Urinary bladder (tissue), 4 donors: ENCODE data around the gene HTT. TPM values are rescaled to one million over a fixed set of nuclear protein-coding genes. Genes with fewer than 3 reads are reported as not detected.
A peak's percentile ranks its signal among the peaks of the same experiment; 100 is the strongest.

ENCODE experiments used
- DNase-seq: peaks from one replicate; pipeline ENCODE4 v3.0.0-alpha.2; 2015; ENCODE audit errors: extremely low spot score
- H3K27ac ChIP-seq: one replicate; pipeline ENCODE4 v1.5.1; 2013; ENCODE audit warnings: low read depth, mild to moderate bottlenecking, moderate library complexity
- H3K36me3 ChIP-seq: one replicate; pipeline ENCODE4 v1.6.1; 2013; ENCODE audit warnings: mild to moderate bottlenecking, moderate library complexity; ENCODE audit not compliant: insufficient read depth
- H3K4me1 ChIP-seq: one replicate; pipeline ENCODE4 v1.6.1; 2013; ENCODE audit warnings: mild to moderate bottlenecking, moderate library complexity; ENCODE audit not compliant: insufficient read depth
- H3K4me3 ChIP-seq: one replicate; pipeline ENCODE4 v1.5.1; 2013; ENCODE audit warnings: low read depth, low read length
- WGBS: extraction: QIAGEN DNeasy Blood & Tissue Kit; methylation state at CpG from one replicate; pipeline ENCODE4 v1.1.7; 2013; 5-methylcytosine and 5-hydroxymethylcytosine counted together
- polyA plus RNA-seq: library from polyadenylated mRNA; stranded (reverse); fragments of 200-250 nt; gene quantifications from one replicate; pipeline ENCODE4 v1.2.3, GENCODE V29; 2013
- total RNA-seq: library from RNA; depleted of rRNA; stranded (reverse); fragments of >200 nt; gene quantifications from one replicate; pipeline ENCODE4 v1.2.3, GENCODE V29; 2014
- donor health status: healthy with polysubstance abuse.
- donor health status: healthy.

Gene HTT
- total and polyA plus RNA-seq, 2 donors: 14.7 to 80.4 TPM

- no peaks in the 10 kb centered on the region for H3K4me1 ChIP-seq
- H3K4me3 ChIP-seq: no peak overlapping the region
- 46% methylated on average over 4 of the region's 4 CpGs for WGBS
- no peak for DNase-seq
- H3K36me3 ChIP-seq: peaks cover 5% of the 10 kb centered on the region
- H3K27ac ChIP-seq: no peak overlapping the region
Measured at GRCh38 chr4:3112201-3112600, 37.7 kb downstream of the HTT start.

GRCh38 chr4:3112609-3113469, 38.4 kb downstream of the HTT start:
- peaks cover 5% of the 10 kb centered on the region for H3K36me3 ChIP-seq
- 76% methylated on average over 5 of the region's 5 CpGs for WGBS
- H3K27ac ChIP-seq: no peak overlapping the region
- no peak for DNase-seq
- no peak overlapping the region for H3K4me3 ChIP-seq
- H3K4me1 ChIP-seq: no peaks in the 10 kb centered on the region

GRCh38 chr4:3114377-3114776, 39.9 kb downstream of the HTT start:
- Histone ChIP-seq H3K4me3 (no peak overlapping the region), H3K4me1 (no peaks in the 10 kb centered on the region), H3K36me3 (peaks cover 5% of the 10 kb centered on the region), H3K27ac (no peak overlapping the region)
- no peak for DNase-seq
- 95% methylated on average over 6 of the region's 6 CpGs for whole genome bisulfite sequencing

- Histone ChIP-seq H3K4me1 (no peaks in the 10 kb centered on the region), H3K27ac (no peak overlapping the region), H3K4me3 (no peak overlapping the region), H3K36me3 (peaks cover 4% of the 10 kb centered on the region)
- 81% methylated on average over 15 of the region's 15 CpGs for WGBS
- no peak for DNase-seq
Measured at GRCh38 chr4:3115637-3116270, 41.3 kb downstream of the HTT start.

- WGBS: 73% methylated on average over 2 of the region's 2 CpGs
- H3K36me3 ChIP-seq: peaks cover 4% of the 10 kb centered on the region
- H3K27ac ChIP-seq: no peak overlapping the region
- no peak for DNase-seq
- no peak overlapping the region for H3K4me3 ChIP-seq
- H3K4me1 ChIP-seq: no peaks in the 10 kb centered on the region
Measured at GRCh38 chr4:3116955-3117354, 42.5 kb downstream of the HTT start.

GRCh38 chr4:3118312-3118711, 43.8 kb downstream of the HTT start:
- no peak overlapping the region for H3K27ac ChIP-seq
- H3K4me1 ChIP-seq: no peaks in the 10 kb centered on the region
- 80% methylated on average over 8 of the region's 8 CpGs for WGBS
- no peak overlapping the region for H3K4me3 ChIP-seq
- no peak for DNase-seq
- H3K36me3 ChIP-seq: peaks cover 4% of the 10 kb centered on the region

GRCh38 chr4:3119464-3119863, 45.0 kb downstream of the HTT start:
- 58% methylated on average over 2 of the region's 2 CpGs for WGBS
- Histone ChIP-seq H3K36me3 (peaks cover 4% of the 10 kb centered on the region), H3K27ac (no peak overlapping the region), H3K4me1 (no peaks in the 10 kb centered on the region), H3K4me3 (no peak overlapping the region)
- no peak for DNase-seq

- Histone ChIP-seq H3K36me3 (peaks cover 2% of the 10 kb centered on the region), H3K4me3 (no peak overlapping the region), H3K4me1 (no peaks in the 10 kb centered on the region), H3K27ac (no peak overlapping the region)
- DNase-seq: no peak
- WGBS: 96% methylated on average over 9 of the region's 9 CpGs
Measured at GRCh38 chr4:3121110-3121509, 46.6 kb downstream of the HTT start.

DNA sequence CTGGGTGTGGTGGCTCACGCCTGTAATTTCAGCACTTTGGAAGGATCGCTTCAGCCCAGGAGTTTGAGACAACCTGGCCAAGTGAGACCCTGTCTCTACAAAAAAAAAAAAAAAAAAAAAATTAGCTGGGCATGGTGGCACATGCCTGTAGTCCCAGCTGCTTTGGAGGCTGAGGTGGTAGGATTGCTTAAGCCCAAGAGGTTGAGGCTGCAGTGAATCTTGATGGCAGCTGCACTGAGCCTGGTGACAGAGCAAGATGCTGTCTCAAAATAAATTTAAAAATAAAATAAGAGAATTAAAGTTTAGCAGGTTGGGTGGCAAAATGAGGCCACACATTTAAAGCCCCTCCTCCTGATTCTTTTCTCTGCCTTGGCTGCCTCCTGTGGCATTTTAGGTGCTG, 47.1 kb downstream of the HTT start:
- Histone ChIP-seq H3K4me3 (no peak overlapping the region), H3K36me3 (peaks cover 2% of the 10 kb centered on the region), H3K4me1 (no peaks in the 10 kb centered on the region), H3K27ac (no peak overlapping the region)
- DNase-seq: no peak
- 96% methylated on average over 2 of the region's 2 CpGs for WGBS

DNA sequence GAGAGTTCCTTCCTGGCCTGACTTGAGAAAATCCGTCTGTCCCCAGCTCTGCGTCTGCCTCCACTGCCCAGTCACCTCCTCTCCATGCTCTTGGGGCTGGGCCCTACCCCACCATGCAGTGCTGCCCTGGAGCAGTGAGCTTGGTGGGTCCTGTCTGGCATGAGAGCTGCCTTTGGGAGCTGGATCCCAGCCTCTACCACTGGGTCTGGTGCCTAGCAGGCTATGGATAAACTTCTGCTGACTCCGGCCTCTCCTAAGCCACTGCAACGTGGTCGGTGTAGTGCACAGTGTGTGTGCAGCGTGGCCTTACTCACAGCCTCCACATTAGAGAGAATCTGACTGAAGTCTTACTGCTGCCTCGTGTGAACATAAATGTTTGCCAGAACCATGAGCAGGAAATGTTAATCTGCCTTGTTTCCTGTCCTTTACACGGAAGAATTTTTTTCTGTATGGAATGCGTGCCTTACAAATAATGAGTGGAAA, 47.6 kb downstream of the HTT start:
- DNase-seq: no peak
- WGBS: 31% methylated on average over 9 of the region's 9 CpGs
- H3K4me3 ChIP-seq: no peak overlapping the region
- no peaks in the 10 kb centered on the region for H3K4me1 ChIP-seq
- H3K27ac ChIP-seq: peak overlapping the region; percentile 3
- peaks cover 2% of the 10 kb centered on the region for H3K36me3 ChIP-seq

DNA sequence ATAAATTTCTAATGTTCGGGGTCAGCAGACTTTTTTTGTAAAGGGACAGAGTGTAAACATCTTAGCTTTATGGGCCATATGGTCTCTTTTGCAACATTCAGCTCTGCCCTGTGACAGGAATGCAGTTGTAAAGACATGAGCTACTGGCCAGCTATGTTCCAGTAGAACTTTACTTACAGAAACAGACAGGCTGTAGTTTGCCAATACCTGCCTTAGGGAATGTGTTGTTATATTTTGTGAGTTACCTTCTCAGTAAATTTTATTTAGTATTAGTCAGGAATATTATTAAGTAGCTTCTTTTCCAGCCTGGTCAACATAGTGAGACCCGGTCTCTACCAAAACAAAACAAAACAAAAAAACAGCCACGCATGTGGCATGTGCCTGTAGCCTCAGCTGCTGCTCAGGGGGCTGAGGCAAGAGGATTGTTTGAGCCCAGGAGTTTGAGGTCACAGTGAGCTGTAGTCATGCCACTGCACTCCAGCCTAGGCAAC, 48.7 kb downstream of the HTT start:
- no peak for DNase-seq
- Histone ChIP-seq H3K4me3 (no peak overlapping the region), H3K36me3 (peaks cover 2% of the 10 kb centered on the region), H3K27ac (no peak overlapping the region), H3K4me1 (no peaks in the 10 kb centered on the region)
- WGBS: 35% methylated on average over 3 of the region's 3 CpGs

GRCh38 chr4:3124070-3124767, 49.7 kb downstream of the HTT start:
- Histone ChIP-seq H3K36me3 (peaks cover 2% of the 10 kb centered on the region), H3K27ac (no peak overlapping the region), H3K4me1 (no peaks in the 10 kb centered on the region), H3K4me3 (no peak overlapping the region)
- no peak for DNase-seq
- WGBS: 83% methylated on average over 7 of the region's 7 CpGs

DNA sequence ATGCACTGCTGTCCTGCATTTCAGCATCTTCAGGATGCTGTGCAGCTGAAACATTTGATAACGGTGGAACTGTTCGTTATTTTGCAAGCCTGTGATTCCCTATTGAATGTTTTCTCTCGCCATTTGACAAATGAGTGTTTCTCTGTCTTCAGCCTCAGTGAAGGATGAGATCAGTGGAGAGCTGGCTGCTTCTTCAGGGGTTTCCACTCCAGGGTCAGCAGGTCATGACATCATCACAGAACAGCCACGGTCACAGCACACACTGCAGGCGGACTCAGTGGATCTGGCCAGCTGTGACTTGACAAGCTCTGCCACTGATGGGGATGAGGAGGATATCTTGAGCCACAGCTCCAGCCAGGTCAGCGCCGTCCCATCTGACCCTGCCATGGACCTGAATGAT, 52.6 kb downstream of the HTT start:
- DNase-seq: no peak
- Histone ChIP-seq H3K4me3 (no peak overlapping the region), H3K4me1 (no peaks in the 10 kb centered on the region), H3K27ac (no peak overlapping the region), H3K36me3 (no peaks in the 10 kb centered on the region)
- WGBS: 93% methylated on average over 7 of the region's 7 CpGs
